Trophoblast cell (in vitro differentiated cells and primary cell): ENCODE data around the gene TNFRSF9.

ENCODE experiments used
- DNase-seq, 2 donors: peaks; one replicate each; pipeline ENCODE4 v3.0.0-alpha.2; 2016
- H2AFZ ChIP-seq: 2 replicates; pipeline ENCODE4 v1.6.1; 2013; ENCODE audit warnings: low read length, moderate library complexity, mild to moderate bottlenecking; ENCODE audit not compliant: insufficient read depth, poor library complexity
- H2AK5ac ChIP-seq: 2 replicates; pipeline ENCODE4 v1.6.1; 2013; ENCODE audit warnings: mild to moderate bottlenecking, low read length
- H2BK120ac ChIP-seq: 2 replicates; pipeline ENCODE4 v1.6.1; 2013; ENCODE audit warnings: low read length, mild to moderate bottlenecking, moderate library complexity; ENCODE audit not compliant: insufficient read depth, poor library complexity
- H2BK12ac ChIP-seq: 2 replicates; pipeline ENCODE4 v1.6.1; 2013; ENCODE audit warnings: mild to moderate bottlenecking, low read length, moderate library complexity
- H2BK5ac ChIP-seq: 2 replicates; pipeline ENCODE4 v1.6.1; 2013; ENCODE audit warnings: low read length, low read depth, moderate library complexity, mild to moderate bottlenecking; ENCODE audit not compliant: poor library complexity
- H3K14ac ChIP-seq: 2 replicates; pipeline ENCODE4 v1.6.1; 2013; ENCODE audit warnings: mild to moderate bottlenecking, low read length
- H3K18ac ChIP-seq: 2 replicates; pipeline ENCODE4 v1.6.1; 2013; ENCODE audit warnings: mild to moderate bottlenecking, low read length
- H3K23ac ChIP-seq: 2 replicates; pipeline ENCODE4 v1.6.1; 2013; ENCODE audit warnings: low read length
- H3K27ac ChIP-seq: 2 replicates; pipeline ENCODE4 v1.5.1; 2013; ENCODE audit warnings: low read depth, mild to moderate bottlenecking, inconsistent platforms, low read length, moderate library complexity
- H3K27me3 ChIP-seq: 2 replicates; pipeline ENCODE4 v1.6.1; 2013; ENCODE audit warnings: inconsistent platforms, mild to moderate bottlenecking, low read length, moderate library complexity; ENCODE audit not compliant: insufficient read depth
- H3K36me3 ChIP-seq, 2 experiments: 1 replicate in 1 of 2; 2 replicates in 1 of 2; pipeline ENCODE4 v1.6.1; 2013; ENCODE audit warnings: low read length in 2 of 2, mild to moderate bottlenecking in 2 of 2, moderate library complexity in 1 of 2; ENCODE audit not compliant: insufficient read depth in 2 of 2, control insufficient read depth in 1 of 2
- H3K4ac ChIP-seq: 2 replicates; pipeline ENCODE4 v1.6.1; 2013; ENCODE audit warnings: low read depth, mild to moderate bottlenecking, low read length, moderate library complexity
- H3K4me1 ChIP-seq, 2 experiments: 1 replicate in 1 of 2; 2 replicates in 1 of 2; pipeline ENCODE4 v1.6.1; 2013; ENCODE audit warnings: low read length in 2 of 2, mild to moderate bottlenecking in 2 of 2, moderate library complexity in 1 of 2; ENCODE audit not compliant: insufficient read depth in 2 of 2, control insufficient read depth in 1 of 2
- H3K4me2 ChIP-seq: 2 replicates; pipeline ENCODE4 v1.6.1; 2013; ENCODE audit warnings: inconsistent platforms, mild to moderate bottlenecking, low read length, moderate library complexity
- H3K4me3 ChIP-seq: 2 replicates; pipeline ENCODE4 v1.5.1; 2013; ENCODE audit warnings: mild to moderate bottlenecking, low read depth, low read length, inconsistent platforms
- H3K79me1 ChIP-seq: one replicate; pipeline ENCODE4 v1.6.1; 2013; ENCODE audit warnings: low read length
- H3K79me2 ChIP-seq: 2 replicates; pipeline ENCODE4 v1.6.1; 2013; ENCODE audit warnings: low read length, mild to moderate bottlenecking; ENCODE audit not compliant: control insufficient read depth, insufficient read depth, poor library complexity
- H3K9ac ChIP-seq: 2 replicates; pipeline ENCODE4 v1.6.1; 2013; ENCODE audit warnings: mild to moderate bottlenecking, low read length
- H3K9me3 ChIP-seq: 2 replicates; pipeline ENCODE4 v1.6.1; 2013; ENCODE audit warnings: low read depth, mild to moderate bottlenecking, control low read depth, inconsistent platforms, low read length; ENCODE audit not compliant: insufficient read depth
- H4K12ac ChIP-seq: 2 replicates; pipeline ENCODE4 v1.6.1; 2013; ENCODE audit warnings: low read depth, mild to moderate bottlenecking, low read length, moderate library complexity
- H4K8ac ChIP-seq: 2 replicates; pipeline ENCODE4 v1.6.1; 2013; ENCODE audit warnings: low read depth, mild to moderate bottlenecking, low read length, moderate library complexity
- H4K91ac ChIP-seq: one replicate; pipeline ENCODE4 v1.6.1; 2013; ENCODE audit warnings: low read depth, mild to moderate bottlenecking, low read length, moderate library complexity
- WGBS: extraction: QIAGEN DNeasy Blood & Tissue Kit; methylation state at CpG from one replicate; pipeline ENCODE4 v1.1.7; 2013; ENCODE audit warnings: missing lambda C conversion rate; ENCODE audit not compliant: insufficient read length, insufficient coverage; ENCODE audit errors: extremely low coverage; 5-methylcytosine and 5-hydroxymethylcytosine counted together

TNFRSF9 gene

GRCh38 chr1:7878027-7878426, 62.6 kb downstream of the TNFRSF9 start:
- WGBS: no CpG with 5 or more reads among the region's 1 CpG
- Histone ChIP-seq H3K4me1 (no peaks in the 10 kb centered on the region), H3K27me3 (no peaks in the 10 kb centered on the region), H3K4me2 (no peak overlapping the region), H2AK5ac (no peak overlapping the region), H2BK5ac (no peak overlapping the region), H2BK120ac (no peak overlapping the region), H3K9ac (no peak overlapping the region), H3K4ac (no peak overlapping the region), H3K79me2 (no peaks in the 10 kb centered on the region), H4K8ac (no peak overlapping the region), H3K18ac (no peak overlapping the region), H3K9me3 (peaks cover 8% of the 10 kb centered on the region), H3K23ac (no peak overlapping the region), H3K27ac (no peak overlapping the region), H4K91ac (no peak overlapping the region), H2AFZ (no peak overlapping the region), H3K14ac (no peak overlapping the region), H3K4me3 (no peak overlapping the region), H2BK12ac (no peak overlapping the region), H3K36me3 (no peaks in the 10 kb centered on the region), H4K12ac (no peak overlapping the region), H3K79me1 (no peaks in the 10 kb centered on the region)
- DNase-seq: no peak

- no peak overlapping the region for H2AFZ ChIP-seq
- no peak overlapping the region for H4K12ac ChIP-seq
- no peak overlapping the region for H4K91ac ChIP-seq
- H3K9me3 ChIP-seq: peaks cover 8% of the 10 kb centered on the region
- no peak overlapping the region for H2BK5ac ChIP-seq
- H3K79me2 ChIP-seq: no peaks in the 10 kb centered on the region
- H3K14ac ChIP-seq: no peak overlapping the region
- no peak overlapping the region for H4K8ac ChIP-seq
- H3K18ac ChIP-seq: no peak overlapping the region
- no peak overlapping the region for H2AK5ac ChIP-seq
- H3K4me2 ChIP-seq: no peak overlapping the region
- WGBS: no CpG with 5 or more reads among the region's 11 CpGs
- no peaks in the 10 kb centered on the region for H3K36me3 ChIP-seq
- H3K23ac ChIP-seq: no peak overlapping the region
- no peak overlapping the region for H2BK12ac ChIP-seq
- H3K9ac ChIP-seq: no peak overlapping the region
- H2BK120ac ChIP-seq: no peak overlapping the region
- DNase-seq: no peak
- no peaks in the 10 kb centered on the region for H3K27me3 ChIP-seq
- H3K4ac ChIP-seq: no peak overlapping the region
- H3K27ac ChIP-seq: no peak overlapping the region
- no peaks in the 10 kb centered on the region for H3K79me1 ChIP-seq
- H3K4me1 ChIP-seq: no peaks in the 10 kb centered on the region
- H3K4me3 ChIP-seq: no peak overlapping the region
Measured at GRCh38 chr1:7873801-7874795, 66.5 kb downstream of the TNFRSF9 start.

GRCh38 chr1:7871136-7871535, 69.5 kb downstream of the TNFRSF9 start:
- Histone ChIP-seq H3K9me3 (peaks cover 5% of the 10 kb centered on the region), H2BK12ac (no peak overlapping the region), H4K91ac (no peak overlapping the region), H3K36me3 (no peaks in the 10 kb centered on the region), H2BK5ac (no peak overlapping the region), H3K4me3 (no peak overlapping the region), H2AFZ (no peak overlapping the region), H3K4ac (no peak overlapping the region), H3K4me2 (no peak overlapping the region), H4K12ac (no peak overlapping the region), H3K27me3 (no peaks in the 10 kb centered on the region), H3K18ac (no peak overlapping the region), H3K79me2 (no peaks in the 10 kb centered on the region), H3K23ac (no peak overlapping the region), H3K14ac (no peak overlapping the region), H3K79me1 (no peaks in the 10 kb centered on the region), H2BK120ac (no peak overlapping the region), H3K4me1 (no peaks in the 10 kb centered on the region), H3K27ac (no peak overlapping the region), H4K8ac (no peak overlapping the region), H3K9ac (no peak overlapping the region), H2AK5ac (no peak overlapping the region)
- no CpG with 5 or more reads among the region's 6 CpGs for WGBS
- DNase-seq: no peak

GRCh38 chr1:7869136-7869920, 71.3 kb downstream of the TNFRSF9 start:
- no peak overlapping the region for H2AFZ ChIP-seq
- no peak overlapping the region for H3K9ac ChIP-seq
- H3K36me3 ChIP-seq: no peaks in the 10 kb centered on the region
- H3K9me3 ChIP-seq: no peaks in the 10 kb centered on the region
- no peak overlapping the region for H3K14ac ChIP-seq
- H3K4me3 ChIP-seq: no peak overlapping the region
- no peak overlapping the region for H4K12ac ChIP-seq
- no peaks in the 10 kb centered on the region for H3K27me3 ChIP-seq
- no peak overlapping the region for H2BK12ac ChIP-seq
- H4K91ac ChIP-seq: no peak overlapping the region
- no CpG with 5 or more reads among the region's 16 CpGs for WGBS
- no peak overlapping the region for H4K8ac ChIP-seq
- no peaks in the 10 kb centered on the region for H3K4me1 ChIP-seq
- no peak overlapping the region for H3K23ac ChIP-seq
- no peak overlapping the region for H2BK5ac ChIP-seq
- no peak overlapping the region for H3K27ac ChIP-seq
- H3K4ac ChIP-seq: no peak overlapping the region
- H2BK120ac ChIP-seq: no peak overlapping the region
- H3K79me2 ChIP-seq: no peaks in the 10 kb centered on the region
- no peak overlapping the region for H3K4me2 ChIP-seq
- no peak for DNase-seq
- H2AK5ac ChIP-seq: no peak overlapping the region
- H3K79me1 ChIP-seq: no peaks in the 10 kb centered on the region
- H3K18ac ChIP-seq: no peak overlapping the region
